BE2C (cell line): Measurements from ENCODE around the gene TUT4. TPM values are rescaled to one million over a fixed set of nuclear protein-coding genes. Genes with fewer than 3 reads are reported as not detected.

Source experiments
- DNase-seq: peaks from one replicate; pipeline ENCODE4 v3.0.0-alpha.2; 2020
- H3K27me3 ChIP-seq: fragments of 250-450 bp; sonication (Bioruptor Pico); 2 replicates; pipeline ENCODE4 v1.5.1; 2020; ENCODE audit warnings: mild to moderate bottlenecking
- H3K36me3 ChIP-seq: fragments of 250-450 bp; sonication (Bioruptor Pico); 2 replicates; pipeline ENCODE4 v1.5.1; 2020; ENCODE audit warnings: mild to moderate bottlenecking
- H3K4me1 ChIP-seq: fragments of 250-450 bp; sonication (Bioruptor Pico); 2 replicates; pipeline ENCODE4 v1.5.1; 2020
- H3K4me3 ChIP-seq: 2 replicates; pipeline ENCODE4 v1.5.1; 2011; ENCODE audit warnings: low read depth, low read length
- H3K9me3 ChIP-seq: fragments of 250-450 bp; sonication (Bioruptor Pico); 2 replicates; pipeline ENCODE4 v1.5.1; 2020
- polyA plus RNA-seq: library from polyadenylated mRNA; unstranded; fragments of >200 nt; gene quantifications from one replicate; pipeline ENCODE4 v1.2.1, GENCODE V29; 2012; ENCODE audit warnings: low read depth, missing spikeins; ENCODE audit not compliant: insufficient read length, insufficient read depth
- TF ChIP-seq, protein P1 (sequence below): IDR thresholded peaks from 2 replicates; pipeline ENCODE4 v1.5.1; 2012; ENCODE audit warnings: mild to moderate bottlenecking, low read depth, low read length

TUT4 gene, protein sequence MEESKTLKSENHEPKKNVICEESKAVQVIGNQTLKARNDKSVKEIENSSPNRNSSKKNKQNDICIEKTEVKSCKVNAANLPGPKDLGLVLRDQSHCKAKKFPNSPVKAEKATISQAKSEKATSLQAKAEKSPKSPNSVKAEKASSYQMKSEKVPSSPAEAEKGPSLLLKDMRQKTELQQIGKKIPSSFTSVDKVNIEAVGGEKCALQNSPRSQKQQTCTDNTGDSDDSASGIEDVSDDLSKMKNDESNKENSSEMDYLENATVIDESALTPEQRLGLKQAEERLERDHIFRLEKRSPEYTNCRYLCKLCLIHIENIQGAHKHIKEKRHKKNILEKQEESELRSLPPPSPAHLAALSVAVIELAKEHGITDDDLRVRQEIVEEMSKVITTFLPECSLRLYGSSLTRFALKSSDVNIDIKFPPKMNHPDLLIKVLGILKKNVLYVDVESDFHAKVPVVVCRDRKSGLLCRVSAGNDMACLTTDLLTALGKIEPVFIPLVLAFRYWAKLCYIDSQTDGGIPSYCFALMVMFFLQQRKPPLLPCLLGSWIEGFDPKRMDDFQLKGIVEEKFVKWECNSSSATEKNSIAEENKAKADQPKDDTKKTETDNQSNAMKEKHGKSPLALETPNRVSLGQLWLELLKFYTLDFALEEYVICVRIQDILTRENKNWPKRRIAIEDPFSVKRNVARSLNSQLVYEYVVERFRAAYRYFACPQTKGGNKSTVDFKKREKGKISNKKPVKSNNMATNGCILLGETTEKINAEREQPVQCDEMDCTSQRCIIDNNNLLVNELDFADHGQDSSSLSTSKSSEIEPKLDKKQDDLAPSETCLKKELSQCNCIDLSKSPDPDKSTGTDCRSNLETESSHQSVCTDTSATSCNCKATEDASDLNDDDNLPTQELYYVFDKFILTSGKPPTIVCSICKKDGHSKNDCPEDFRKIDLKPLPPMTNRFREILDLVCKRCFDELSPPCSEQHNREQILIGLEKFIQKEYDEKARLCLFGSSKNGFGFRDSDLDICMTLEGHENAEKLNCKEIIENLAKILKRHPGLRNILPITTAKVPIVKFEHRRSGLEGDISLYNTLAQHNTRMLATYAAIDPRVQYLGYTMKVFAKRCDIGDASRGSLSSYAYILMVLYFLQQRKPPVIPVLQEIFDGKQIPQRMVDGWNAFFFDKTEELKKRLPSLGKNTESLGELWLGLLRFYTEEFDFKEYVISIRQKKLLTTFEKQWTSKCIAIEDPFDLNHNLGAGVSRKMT (N-terminal part only)
- polyA plus RNA-seq: 22.7 TPM

DNA sequence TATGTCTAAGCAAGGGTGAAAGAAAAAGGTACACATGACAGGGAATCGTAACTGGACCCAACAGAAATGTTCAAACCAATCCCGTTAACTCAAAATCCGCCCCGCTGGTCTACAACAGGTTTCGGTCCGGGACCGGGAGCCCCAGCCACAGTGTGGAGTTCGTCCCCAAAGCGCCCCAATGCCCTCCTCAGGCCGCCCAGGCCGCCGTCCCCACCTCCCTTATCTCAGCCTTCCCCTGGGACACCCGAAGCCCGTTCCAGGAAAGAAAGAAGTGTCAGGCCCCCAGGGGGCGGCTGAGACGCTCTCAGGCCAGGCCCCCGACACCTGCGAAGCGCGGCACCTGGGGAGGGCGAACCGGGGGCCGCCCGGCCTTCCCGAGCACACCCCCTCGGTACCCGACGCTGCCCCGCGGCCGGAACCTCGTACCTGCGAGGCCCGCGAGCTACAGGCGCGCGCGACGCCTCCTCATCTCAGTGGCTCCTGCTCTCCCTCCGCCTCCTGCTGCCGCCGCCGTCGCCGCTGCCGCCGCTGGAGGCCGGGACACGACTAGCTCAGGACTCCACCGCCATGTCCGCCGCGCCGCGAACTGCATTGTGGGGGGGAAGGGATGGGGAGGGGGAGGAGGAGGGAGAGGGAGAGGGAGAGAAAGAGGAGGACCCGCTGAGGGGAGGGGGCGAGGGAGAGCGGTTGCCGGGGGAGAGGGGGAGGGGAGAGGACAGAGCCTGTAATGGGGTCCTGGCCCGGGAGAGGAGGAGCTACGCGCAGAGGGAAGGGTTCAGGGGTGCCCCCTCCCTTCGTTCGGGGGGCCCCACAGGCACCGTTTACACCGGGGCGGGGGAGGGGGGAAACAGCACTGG, at the start of gene TUT4:
Gene TUT4, minus strand, starts transcription at position 588 of the 857 bp plus-strand sequence. CDS start 26,812 bp downstream, outside the sequence.
- TF ChIP-seq, protein P1, sequence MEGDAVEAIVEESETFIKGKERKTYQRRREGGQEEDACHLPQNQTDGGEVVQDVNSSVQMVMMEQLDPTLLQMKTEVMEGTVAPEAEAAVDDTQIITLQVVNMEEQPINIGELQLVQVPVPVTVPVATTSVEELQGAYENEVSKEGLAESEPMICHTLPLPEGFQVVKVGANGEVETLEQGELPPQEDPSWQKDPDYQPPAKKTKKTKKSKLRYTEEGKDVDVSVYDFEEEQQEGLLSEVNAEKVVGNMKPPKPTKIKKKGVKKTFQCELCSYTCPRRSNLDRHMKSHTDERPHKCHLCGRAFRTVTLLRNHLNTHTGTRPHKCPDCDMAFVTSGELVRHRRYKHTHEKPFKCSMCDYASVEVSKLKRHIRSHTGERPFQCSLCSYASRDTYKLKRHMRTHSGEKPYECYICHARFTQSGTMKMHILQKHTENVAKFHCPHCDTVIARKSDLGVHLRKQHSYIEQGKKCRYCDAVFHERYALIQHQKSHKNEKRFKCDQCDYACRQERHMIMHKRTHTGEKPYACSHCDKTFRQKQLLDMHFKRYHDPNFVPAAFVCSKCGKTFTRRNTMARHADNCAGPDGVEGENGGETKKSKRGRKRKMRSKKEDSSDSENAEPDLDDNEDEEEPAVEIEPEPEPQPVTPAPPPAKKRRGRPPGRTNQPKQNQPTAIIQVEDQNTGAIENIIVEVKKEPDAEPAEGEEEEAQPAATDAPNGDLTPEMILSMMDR: no peak
- DNase-seq: peak; percentile 82
- H3K36me3 ChIP-seq: no peaks in the 10 kb centered on the region

DNA sequence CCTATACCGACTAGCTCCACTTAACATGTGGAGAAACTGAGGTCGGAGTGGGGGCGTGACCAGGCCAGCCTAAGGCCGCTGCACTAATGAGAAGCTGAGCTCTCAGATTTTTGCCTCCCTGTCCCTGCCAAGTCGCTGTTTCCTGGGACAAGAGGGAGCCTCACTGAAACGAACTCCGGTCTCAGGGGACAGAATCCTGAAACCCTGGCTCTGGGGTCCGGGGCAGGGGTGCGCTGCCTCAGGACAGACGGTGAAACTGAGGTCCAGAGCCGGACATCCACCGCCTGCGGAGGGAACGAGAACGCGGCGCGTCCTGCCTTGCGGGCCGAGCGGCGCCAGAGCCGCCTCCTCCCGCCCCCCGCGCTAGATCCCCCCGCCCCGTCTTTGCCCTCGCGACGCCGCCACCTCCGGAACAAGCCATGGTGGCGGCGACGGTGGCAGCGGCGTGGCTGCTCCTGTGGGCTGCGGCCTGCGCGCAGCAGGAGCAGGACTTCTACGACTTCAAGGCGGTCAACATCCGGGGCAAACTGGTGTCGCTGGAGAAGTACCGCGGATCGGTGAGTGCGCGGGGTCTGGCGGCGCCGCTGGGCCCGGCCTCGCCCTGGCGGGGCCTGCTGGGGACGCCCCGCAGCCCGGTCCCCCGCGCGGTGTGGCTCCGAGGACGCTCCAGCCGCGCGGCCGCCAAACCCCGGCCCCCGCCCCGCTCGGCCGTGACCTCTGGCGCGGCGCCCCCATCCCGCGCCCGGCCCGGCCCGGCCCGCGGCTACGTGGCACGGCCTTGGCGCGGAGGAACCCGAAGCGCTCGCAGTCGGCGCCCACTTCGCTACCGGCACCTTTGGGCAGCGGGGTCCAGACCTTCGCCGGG, 49.3 kb upstream of the TUT4 start, which contains the start of gene GPX7:
Gene GPX7, plus strand, starts transcription at position 381 of the 865 bp plus-strand sequence. Its CDS starts 39 bp downstream, at position 420.
- H3K4me3 ChIP-seq: peak within 1 kb of the TSS; percentile 61
- H3K4me1 ChIP-seq: no peaks in the 10 kb centered on the region
- DNase-seq: peak; percentile 46
- no peaks in the 10 kb centered on the region for H3K27me3 ChIP-seq
- no peaks in the 10 kb centered on the region for H3K36me3 ChIP-seq
- TF ChIP-seq, protein P1: no peak
- no peaks in the 10 kb centered on the region for H3K9me3 ChIP-seq

More for the DNA sequence above, at the start of gene TUT4:
- no peaks in the 10 kb centered on the region for H3K4me1 ChIP-seq
- H3K4me3 ChIP-seq: peak within 1 kb of the TSS; percentile 80
- H3K27me3 ChIP-seq: no peaks in the 10 kb centered on the region
- H3K9me3 ChIP-seq: no peaks in the 10 kb centered on the region

DNA sequence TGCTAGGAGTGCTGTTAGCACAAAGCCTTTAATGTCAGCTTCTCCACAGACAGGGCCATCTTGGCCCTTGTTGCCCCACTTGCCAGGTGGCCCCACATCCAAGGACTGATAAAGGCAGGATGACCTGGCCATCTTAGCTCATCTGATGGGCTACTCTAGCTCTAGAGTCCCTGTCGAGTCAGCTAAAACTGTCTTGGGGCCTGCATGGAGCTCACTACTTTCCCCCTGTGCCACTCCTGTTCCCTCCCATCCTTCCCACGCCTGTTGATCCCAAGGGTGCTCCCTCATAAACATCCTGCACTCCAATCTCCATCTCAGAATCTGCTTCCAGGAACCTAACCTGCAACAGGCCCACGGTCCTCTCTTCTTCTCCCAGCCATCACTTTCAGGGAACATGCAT, 48.6 kb upstream of the TUT4 start:
- Histone ChIP-seq H3K27me3 (no peaks in the 10 kb centered on the region), H3K36me3 (no peaks in the 10 kb centered on the region), H3K4me3 (peak overlapping the region; percentile 61), H3K4me1 (no peaks in the 10 kb centered on the region), H3K9me3 (no peaks in the 10 kb centered on the region)
- TF ChIP-seq, protein P1: no peak
- DNase-seq: no peak

DNA sequence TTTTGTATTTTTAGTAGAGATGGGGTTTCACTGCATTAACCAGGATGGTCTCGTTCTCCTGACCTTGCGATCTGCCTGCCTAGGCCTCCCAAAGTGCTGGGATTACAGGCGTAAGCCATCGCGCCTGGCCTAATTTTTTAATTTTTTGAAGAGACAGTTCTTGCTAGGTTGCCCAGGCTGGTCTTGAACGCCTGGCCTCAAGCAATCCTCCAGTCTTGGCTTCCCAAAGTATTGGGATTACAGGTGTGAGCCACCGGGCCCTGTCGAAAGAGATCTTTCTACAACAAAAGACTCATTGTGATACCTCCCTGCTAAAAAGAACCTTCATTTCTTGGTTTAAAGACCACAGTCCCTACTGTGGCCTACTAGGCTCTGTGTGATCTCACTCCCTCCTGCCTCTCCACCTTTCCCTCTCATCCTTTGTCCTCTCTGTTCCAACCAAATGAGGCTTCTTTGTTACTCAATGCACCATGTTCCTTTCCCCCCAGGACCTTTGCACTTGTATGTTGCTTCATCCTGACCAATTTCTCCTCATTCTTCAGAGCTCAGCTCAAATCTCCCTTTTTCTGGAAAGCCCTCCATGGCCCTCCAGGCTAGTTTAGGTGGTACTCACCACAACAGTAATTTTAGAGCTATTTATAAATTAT, 47.8 kb upstream of the TUT4 start:
- TF ChIP-seq, protein P1: no peak
- no peaks in the 10 kb centered on the region for H3K27me3 ChIP-seq
- H3K4me3 ChIP-seq: no peak overlapping the region
- H3K4me1 ChIP-seq: no peaks in the 10 kb centered on the region
- H3K36me3 ChIP-seq: no peaks in the 10 kb centered on the region
- DNase-seq: no peak
- H3K9me3 ChIP-seq: no peaks in the 10 kb centered on the region
